Upper lobe of right lung (tissue), 1 donor: ENCODE measurements around the gene ACTA2. TPM values are rescaled to one million over a fixed set of nuclear protein-coding genes. Genes with fewer than 3 reads are reported as not detected.

Source experiments
- ATAC-seq: fragments of 200-7000 bp; cut with Tn5 transposase; one replicate; pipeline ENCODE4 v1.9.1; 2020; ENCODE audit warnings: mild to moderate bottlenecking, moderate library complexity
- DNase-seq: peaks from one replicate; pipeline ENCODE4 v3.0.0-alpha.2; 2020
- H3K27ac ChIP-seq: fragments of 200-600 bp; one replicate; pipeline ENCODE4 v1.8.0; 2022
- H3K27me3 ChIP-seq: fragments of 200-600 bp; one replicate; pipeline ENCODE4 v1.8.0; 2022; ENCODE audit warnings: mild to moderate bottlenecking
- H3K36me3 ChIP-seq: fragments of 200-600 bp; one replicate; pipeline ENCODE4 v1.8.0; 2022
- H3K4me1 ChIP-seq: fragments of 200-600 bp; one replicate; pipeline ENCODE4 v1.8.0; 2022
- H3K4me3 ChIP-seq: fragments of 200-600 bp; one replicate; pipeline ENCODE4 v1.8.0; 2022; ENCODE audit warnings: mild to moderate bottlenecking
- H3K9me3 ChIP-seq: fragments of 200-600 bp; one replicate; pipeline ENCODE4 v1.8.0; 2022
- intact Hi-C: fragments of 100-400 bp; cut with DNase I; formaldehyde crosslinking; loops from one replicate; pipeline ENCODE4 v1.11.0; 2022
- total RNA-seq: library from RNA; stranded (reverse); fragmentation: NEBNext Ultra II Directional; extraction: Animal tissue kit (Norgen Biotek cat#: 25700); gene quantifications from one replicate; pipeline ENCODE4 v1.2.1, GENCODE V29; 2021
- TF ChIP-seq, protein P1 (sequence below): fragments of 200-600 bp; IDR thresholded peaks from one replicate; pipeline ENCODE4 v1.8.0; 2022; ENCODE audit warnings: antibody characterized with exemption
- donor health status: DM: no; HTN: yes; CAD: no; lungs with severe emphysema.

ACTA2 gene
- total RNA-seq, 1 donor from 2014 or later: 478 TPM

DNA sequence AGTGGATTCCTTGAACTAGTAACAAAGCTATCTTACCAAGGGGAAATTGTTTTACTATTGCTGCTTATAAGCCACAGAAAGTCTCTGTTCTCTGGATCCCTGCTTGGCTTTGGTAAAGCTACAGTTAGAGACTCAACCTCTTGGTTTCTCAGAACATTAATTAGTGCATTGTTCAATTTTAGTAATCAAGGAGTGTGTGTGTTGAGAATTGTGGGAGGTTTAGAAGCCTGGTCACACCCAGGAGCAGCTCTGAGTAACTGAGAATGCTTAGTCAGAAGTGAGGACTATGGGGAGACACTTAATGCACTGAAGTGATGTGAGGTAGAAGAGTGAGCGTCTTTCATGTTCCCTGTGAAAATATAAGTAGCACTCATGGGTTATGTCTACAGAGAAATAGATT, 8.2 kb upstream of the ACTA2 start:
- Histone ChIP-seq H3K4me1 (no peaks in the 10 kb centered on the region), H3K9me3 (no peaks in the 10 kb centered on the region), H3K4me3 (no peak overlapping the region), H3K27ac (no peak overlapping the region), H3K27me3 (no peaks in the 10 kb centered on the region), H3K36me3 (no peaks in the 10 kb centered on the region)
- TF ChIP-seq, protein P1, sequence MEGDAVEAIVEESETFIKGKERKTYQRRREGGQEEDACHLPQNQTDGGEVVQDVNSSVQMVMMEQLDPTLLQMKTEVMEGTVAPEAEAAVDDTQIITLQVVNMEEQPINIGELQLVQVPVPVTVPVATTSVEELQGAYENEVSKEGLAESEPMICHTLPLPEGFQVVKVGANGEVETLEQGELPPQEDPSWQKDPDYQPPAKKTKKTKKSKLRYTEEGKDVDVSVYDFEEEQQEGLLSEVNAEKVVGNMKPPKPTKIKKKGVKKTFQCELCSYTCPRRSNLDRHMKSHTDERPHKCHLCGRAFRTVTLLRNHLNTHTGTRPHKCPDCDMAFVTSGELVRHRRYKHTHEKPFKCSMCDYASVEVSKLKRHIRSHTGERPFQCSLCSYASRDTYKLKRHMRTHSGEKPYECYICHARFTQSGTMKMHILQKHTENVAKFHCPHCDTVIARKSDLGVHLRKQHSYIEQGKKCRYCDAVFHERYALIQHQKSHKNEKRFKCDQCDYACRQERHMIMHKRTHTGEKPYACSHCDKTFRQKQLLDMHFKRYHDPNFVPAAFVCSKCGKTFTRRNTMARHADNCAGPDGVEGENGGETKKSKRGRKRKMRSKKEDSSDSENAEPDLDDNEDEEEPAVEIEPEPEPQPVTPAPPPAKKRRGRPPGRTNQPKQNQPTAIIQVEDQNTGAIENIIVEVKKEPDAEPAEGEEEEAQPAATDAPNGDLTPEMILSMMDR: no peak
- intact Hi-C loops: no loop called here
- DNase-seq: no peak
- ATAC-seq: no peak

DNA sequence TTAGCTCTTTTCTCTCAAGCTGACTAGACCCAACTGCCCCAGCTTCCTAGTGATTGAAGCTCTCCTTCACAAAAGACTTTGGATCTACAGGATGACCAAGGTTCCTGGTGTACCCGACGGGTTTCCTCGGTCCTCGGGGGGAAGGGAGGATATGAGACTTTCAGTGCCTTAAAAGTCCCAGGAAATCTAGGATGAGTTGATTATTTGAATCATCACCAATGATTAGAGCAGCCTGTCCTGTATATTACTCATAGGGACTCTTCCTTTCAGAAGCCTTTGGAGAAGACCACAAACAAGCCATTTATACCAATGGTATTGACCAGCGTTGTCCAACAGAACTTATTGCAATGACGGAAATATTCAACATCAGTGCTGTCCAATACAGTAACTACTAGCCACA, 6.1 kb upstream of the ACTA2 start:
- ATAC-seq: no peak
- intact Hi-C loops: no loop called here
- Histone ChIP-seq H3K27ac (no peak overlapping the region), H3K4me1 (no peaks in the 10 kb centered on the region), H3K9me3 (no peaks in the 10 kb centered on the region), H3K27me3 (no peaks in the 10 kb centered on the region), H3K4me3 (no peak overlapping the region), H3K36me3 (no peaks in the 10 kb centered on the region)
- DNase-seq: no peak
- TF ChIP-seq, protein P1: no peak

- TF ChIP-seq, protein P1: no peak
- Histone ChIP-seq H3K4me3 (no peak overlapping the region), H3K27me3 (no peaks in the 10 kb centered on the region), H3K9me3 (no peaks in the 10 kb centered on the region), H3K4me1 (no peaks in the 10 kb centered on the region), H3K36me3 (no peaks in the 10 kb centered on the region), H3K27ac (no peak overlapping the region)
- intact Hi-C loops: no loop called here
- no peak for ATAC-seq
- no peak for DNase-seq
Observed at GRCh38 chr10:88957381-88957780, 4.8 kb upstream of the ACTA2 start.

- Histone ChIP-seq H3K9me3 (no peaks in the 10 kb centered on the region), H3K4me1 (no peaks in the 10 kb centered on the region), H3K4me3 (no peak overlapping the region), H3K36me3 (no peaks in the 10 kb centered on the region), H3K27ac (no peak overlapping the region), H3K27me3 (no peaks in the 10 kb centered on the region)
- intact Hi-C loops: no loop called here
- DNase-seq: no peak
- ATAC-seq: no peak
- TF ChIP-seq, protein P1: no peak
Observed at GRCh38 chr10:88954458-88955083, 2.0 kb upstream of the ACTA2 start.

GRCh38 chr10:88953662-88954061, 1.1 kb upstream of the ACTA2 start:
- intact Hi-C loops: no loop called here
- no peak overlapping the region for H3K4me3 ChIP-seq

More at GRCh38 chr10:88953662-88954061, 1.1 kb upstream of the ACTA2 start:
- TF ChIP-seq, protein P1: no peak
- H3K4me1 ChIP-seq: no peaks in the 10 kb centered on the region
- no peaks in the 10 kb centered on the region for H3K36me3 ChIP-seq
- peak overlapping the region; percentile 3 for H3K27ac ChIP-seq
- no peaks in the 10 kb centered on the region for H3K27me3 ChIP-seq
- no peak for ATAC-seq
- no peak for DNase-seq
- H3K9me3 ChIP-seq: no peaks in the 10 kb centered on the region
